Stomach (tissue), 9 donors: ENCODE results near the gene GJA3. TPM values are rescaled to one million over a fixed set of nuclear protein-coding genes. Genes with fewer than 3 reads are reported as not detected.
A peak's percentile ranks its signal among the peaks of the same experiment; 100 is the strongest.
"Not testable (repeated sequence)": the region's sequence is repeated elsewhere in the genome, so short reads cannot be mapped to it uniquely, and the experiment has no call there.

Experiments
- DNase-seq, 2 donors: peaks; one replicate each; pipeline versions ENCODE4 v3.0.0 to v3.0.0-alpha.2; 2013 to 2019
- H3K27ac ChIP-seq, 5 donors: fragments of 200-600 bp in 4 of 5; sonication (generic) in 4 of 5; one replicate each; pipeline ENCODE4 v1.5.1; 2013 to 2019; ENCODE audit warnings: mild to moderate bottlenecking in 1 of 5, moderate library complexity in 1 of 5
- H3K27me3 ChIP-seq, 3 donors: fragments of 200-600 bp; sonication (generic); one replicate each; pipeline ENCODE4 v1.5.1; 2017 to 2019; ENCODE audit warnings: mixed run types in 1 of 3
- H3K36me3 ChIP-seq, 4 donors: fragments of 200-600 bp; sonication (generic); 1 replicate in 3 of 4; 2 replicates in 1 of 4; pipeline ENCODE4 v1.5.1; 2016 to 2019
- H3K4me1 ChIP-seq, 4 donors: fragments of 200-600 bp; sonication (generic); one replicate each; pipeline ENCODE4 v1.5.1; 2016 to 2019
- H3K4me3 ChIP-seq, 4 donors: fragments of 200-600 bp; sonication (generic) in 3 of 4; one replicate each; pipeline ENCODE4 v1.5.1; 2016 to 2019; ENCODE audit warnings: mild to moderate bottlenecking in 1 of 4
- H3K9me3 ChIP-seq, 4 donors: fragments of 200-600 bp; sonication (generic); one replicate each; pipeline ENCODE4 v1.5.1; 2016 to 2019
- CTCF ChIP-seq, 7 experiments: fragments of 450-650 bp in 4 of 7; fragments of 200-600 bp in 3 of 7; sonication (generic) in 3 of 7; IDR thresholded peaks; one replicate each; pipeline ENCODE4 v1.5.1; 2016 to 2019; ENCODE audit warnings: antibody characterized with exemption in 7 of 7, control low read depth in 2 of 7, mild to moderate bottlenecking in 1 of 7
- EP300 ChIP-seq: sonication (generic); formaldehyde crosslinking; IDR thresholded peaks from one replicate; pipeline ENCODE4 v1.6.1; 2017; ENCODE audit warnings: antibody characterized with exemption
- POLR2A ChIP-seq, 4 donors: fragments of 450-650 bp; IDR thresholded peaks; one replicate each; pipeline ENCODE4 v1.6.1; 2016; ENCODE audit warnings: antibody characterized with exemption in 4 of 4, control low read depth in 2 of 4, mild to moderate bottlenecking in 1 of 4, moderate library complexity in 1 of 4
- POLR2AphosphoS5 ChIP-seq, 3 donors: sonication (generic); formaldehyde crosslinking; IDR thresholded peaks; one replicate each; pipeline ENCODE4 v1.6.1; 2016; ENCODE audit warnings: antibody characterized with exemption in 3 of 3
- WGBS, 5 donors: extraction: QIAGEN DNeasy Blood & Tissue Kit in 3 of 5; methylation state at CpG; one replicate each; pipeline versions ENCODE4 v1.1.5 to v1.1.7; 2013 to 2018; 5-methylcytosine and 5-hydroxymethylcytosine counted together
- intact Hi-C: fragments of 100-400 bp; cut with DNase I; formaldehyde crosslinking; loops from one replicate; pipeline ENCODE4 v1.15.1; 2023; ENCODE audit warnings: low total_unique reads
- polyA plus RNA-seq, 3 donors: library from polyadenylated mRNA; stranded (reverse); fragments of 200-250 nt; gene quantifications; one replicate each; pipeline ENCODE4 v1.2.3, GENCODE V29; 2013
- total RNA-seq, 5 donors: library from RNA; depleted of rRNA; stranded (reverse); fragments of >200 nt; gene quantifications; one replicate each; pipeline versions ENCODE4 v1.1.0 to v1.2.3, GENCODE V29; 2014 to 2016
- donor health status: healthy with polysubstance abuse.
- donor health status: Bipolar disorder and iron deficiency.
- donor health status: healthy.

GJA3 gene
- total and polyA plus RNA-seq, 8 donors, result 0.13 to 0.14 TPM; not detected in 6

GRCh38 chr13:20161275-20161950 lies 561 bp upstream of the GJA3 start:
- intact Hi-C loops, result no loop called here
- Histone ChIP-seq H3K36me3 (no peaks in the 10 kb centered on the region), H3K9me3 (no peaks in the 10 kb centered on the region), H3K4me3 (peak overlapping the region; percentile 36 to 66 (median 49)), H3K4me1 (peaks cover 18 to 30% (median 25%) of the 10 kb centered on the region in 4 donors), H3K27ac (no peak overlapping the region), H3K27me3 (peaks cover 24 to 91% (median 60%) of the 10 kb centered on the region in 3 donors)
- DNase-seq, result peak in 1 of 2 donors; percentile 56
- TF ChIP-seq EP300 (no peak), POLR2A (IDR thresholded peaks at IDR 0.05) (no peak), CTCF (IDR thresholded peaks at IDR 0.05) (no peak), POLR2AphosphoS5 (IDR thresholded peaks at IDR 0.05) (no peak)
- WGBS, 5 donors, result 3 to 11% (median 5%) methylated on average over 22 to 79 of the region's 79 CpGs

DNA sequence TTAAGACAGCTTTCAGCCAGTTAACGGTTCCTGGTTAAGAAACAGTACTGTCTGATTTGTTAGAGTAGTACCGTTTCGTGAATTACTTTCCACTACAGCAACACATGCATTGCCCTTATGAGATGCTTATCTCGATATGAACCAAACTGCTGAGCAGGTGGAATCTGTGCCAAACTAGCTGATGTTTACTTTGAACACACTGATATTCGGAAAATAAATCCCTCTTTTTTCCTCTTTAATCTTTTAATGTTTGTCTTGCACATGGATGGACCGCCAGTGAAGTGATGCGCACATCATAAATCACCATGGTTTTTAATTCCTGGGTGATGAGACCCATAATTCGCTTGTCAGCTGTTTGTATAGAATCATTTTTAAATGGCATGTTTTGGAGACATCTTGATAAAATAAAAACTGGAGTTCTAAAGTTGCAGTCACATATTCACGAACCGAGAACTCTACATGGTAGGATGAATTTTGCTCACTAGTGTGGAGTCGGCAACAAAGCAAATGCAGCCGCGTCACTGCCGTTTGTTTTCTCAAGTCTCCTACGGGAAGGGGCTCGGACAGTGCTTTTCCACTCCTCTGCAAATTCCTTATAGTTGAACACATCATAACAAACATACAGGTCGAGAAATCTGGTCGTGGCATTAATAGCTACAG lies 1.1 kb downstream of the GJA3 start:
- Histone ChIP-seq H3K27me3 (peaks cover 24 to 96% (median 67%) of the 10 kb centered on the region in 3 donors), H3K4me1 (peaks cover 18 to 30% (median 25%) of the 10 kb centered on the region in 4 donors), H3K9me3 (no peaks in the 10 kb centered on the region), H3K36me3 (no peaks in the 10 kb centered on the region), H3K27ac (no peak overlapping the region), H3K4me3 (peak overlapping the region in 1 of 4 donors; percentile 66)
- WGBS, 5 donors, result 28 to 34% (median 29%) methylated on average over 18 of the region's 18 CpGs
- TF ChIP-seq CTCF (IDR thresholded peaks at IDR 0.05) (no peak), EP300 (no peak), POLR2A (IDR thresholded peaks at IDR 0.05) (no peak), POLR2AphosphoS5 (IDR thresholded peaks at IDR 0.05) (no peak)
- DNase-seq, result no peak
- intact Hi-C loops, result no loop called here

DNA sequence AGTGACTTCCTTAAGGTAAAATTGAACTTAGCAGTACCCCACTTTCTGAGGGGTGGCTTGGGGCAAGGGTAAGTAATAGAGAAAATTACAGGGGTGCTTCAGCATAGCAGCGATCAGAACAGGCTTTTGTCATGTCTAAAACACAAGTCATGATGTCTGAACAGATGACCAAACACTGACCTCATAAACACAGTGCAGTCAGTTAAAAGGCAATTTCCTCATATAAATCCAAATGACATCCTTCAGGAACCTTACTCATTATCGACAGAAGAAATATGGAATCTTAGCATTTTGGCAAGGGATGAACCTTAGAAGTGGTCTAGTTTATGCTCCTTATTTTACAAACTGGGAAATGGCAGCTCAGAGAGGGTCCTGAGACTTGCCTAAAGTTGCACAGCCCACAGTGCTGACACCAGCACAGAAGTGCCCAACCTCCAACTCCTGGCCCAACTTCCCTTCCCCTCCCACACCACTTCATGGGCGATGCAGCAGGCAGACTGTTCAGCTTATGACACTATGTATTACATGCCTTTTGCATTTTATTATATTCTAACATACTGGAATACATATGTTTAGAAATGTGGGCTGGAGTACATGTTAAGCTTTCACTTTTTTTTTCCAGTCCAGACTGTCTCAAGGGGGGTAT lies 3.6 kb downstream of the GJA3 start:
- TF ChIP-seq POLR2AphosphoS5 (IDR thresholded peaks at IDR 0.05) (no peak), EP300 (no peak), POLR2A (IDR thresholded peaks at IDR 0.05) (no peak), CTCF (IDR thresholded peaks at IDR 0.05) (no peak)
- Histone ChIP-seq H3K27ac (no peak overlapping the region), H3K4me3 (no peak overlapping the region), H3K9me3 (no peaks in the 10 kb centered on the region), H3K36me3 (no peaks in the 10 kb centered on the region), H3K4me1 (peaks cover 18 to 23% (median 22%) of the 10 kb centered on the region in 4 donors), H3K27me3 (peaks cover 24 to 93% (median 63%) of the 10 kb centered on the region in 3 donors)
- no peak for DNase-seq
- intact Hi-C loops, result no loop called here
- WGBS, 5 donors, result 52 to 68% (median 63%) methylated on average over 3 of the region's 3 CpGs

GRCh38 chr13:20156702-20157101 lies 4.2 kb downstream of the GJA3 start:
- WGBS, 5 donors, result 29 to 48% (median 40%) methylated on average over 2 of the region's 2 CpGs

GRCh38 chr13:20153290-20153689 lies 7.6 kb downstream of the GJA3 start:
- peaks cover 6 to 89% (median 40%) of the 10 kb centered on the region in 3 donors for H3K27me3 ChIP-seq
- DNase-seq, H3K4me3 ChIP-seq, intact Hi-C loops, H3K27ac ChIP-seq, H3K9me3 ChIP-seq, H3K36me3 ChIP-seq, H3K4me1 ChIP-seq: not testable (repeated sequence)
- WGBS, 5 donors, result 91 to 96% (median 95%) methylated on average over 2 of the region's 2 CpGs

More at GRCh38 chr13:20156702-20157101, 4.2 kb downstream of the GJA3 start:
- TF ChIP-seq POLR2AphosphoS5 (IDR thresholded peaks at IDR 0.05) (no peak), CTCF (IDR thresholded peaks at IDR 0.05) (no peak), EP300 (no peak), POLR2A (IDR thresholded peaks at IDR 0.05) (no peak)
- Histone ChIP-seq H3K9me3 (no peaks in the 10 kb centered on the region), H3K27me3 (peaks cover 21 to 93% (median 59%) of the 10 kb centered on the region in 3 donors), H3K36me3 (no peaks in the 10 kb centered on the region), H3K4me1 (peaks cover 17 to 20% (median 20%) of the 10 kb centered on the region in 4 donors), H3K27ac (no peak overlapping the region), H3K4me3 (no peak overlapping the region)
- intact Hi-C loops, result no loop called here
- no peak for DNase-seq
